Measurements from ENCODE around the gene C1orf167.

Gene C1orf167

GRCh38 chr1:11837767-11838348 is 75.9 kb downstream of the C1orf167 start:
- DNase-seq = no peak

DNA sequence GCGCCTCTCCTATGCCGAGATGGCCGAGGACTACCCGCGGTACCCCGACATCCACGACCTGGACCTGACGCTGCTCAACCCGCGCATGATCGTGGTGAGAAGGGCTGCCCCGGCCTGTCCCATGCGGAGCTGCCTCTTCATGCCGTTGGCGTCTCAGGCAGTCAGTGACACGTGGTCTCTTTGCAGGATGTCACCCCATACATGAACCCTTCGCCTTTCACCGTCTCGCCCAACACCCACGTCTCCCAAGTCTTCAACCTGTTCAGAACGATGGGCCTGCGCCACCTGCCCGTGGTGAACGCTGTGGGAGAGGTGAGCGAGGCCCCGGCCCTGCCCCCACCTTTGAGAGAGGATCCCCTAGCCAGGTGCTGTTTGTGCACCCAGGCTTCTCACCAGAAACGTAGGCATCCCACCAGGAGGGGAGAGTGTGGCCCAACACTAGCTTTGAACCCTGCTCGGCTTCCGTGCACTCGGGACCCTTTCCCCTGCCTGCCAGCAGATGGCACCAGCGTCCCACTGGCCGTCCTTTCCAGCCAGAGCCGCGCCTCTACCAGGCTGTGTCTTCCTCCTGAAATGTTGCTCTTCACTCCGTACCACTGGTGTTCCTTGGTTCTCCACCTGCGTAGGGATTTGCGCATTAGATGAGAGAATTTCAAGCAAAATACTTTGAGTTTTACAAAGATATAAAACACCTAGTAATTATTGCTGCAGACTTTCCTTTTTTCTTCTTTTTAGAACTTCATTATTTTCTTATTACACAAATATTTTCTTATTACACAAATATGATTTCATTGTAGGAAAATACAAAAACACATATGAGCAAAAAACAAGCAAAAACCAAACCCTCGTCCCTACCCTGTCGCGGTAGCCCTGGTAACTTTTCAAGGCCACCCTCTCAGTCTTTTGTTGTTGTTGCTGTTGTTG is 76.6 kb downstream of the C1orf167 start:
- DNase-seq = peak; percentile 74
